Hepatocyte (in vitro differentiated cells): ENCODE measurements around the gene PITX3. TPM values are rescaled to one million over a fixed set of nuclear protein-coding genes. Genes with fewer than 3 reads are reported as not detected.

ENCODE experiments used
- DNase-seq: peaks from one replicate; pipeline ENCODE4 v3.0.0-alpha.2; 2016; ENCODE audit warnings: low spot score
- H2AFZ ChIP-seq: fragments of 200-600 bp; sonication (generic); 2 replicates; pipeline ENCODE4 v1.6.0; 2016; ENCODE audit warnings: antibody characterized with exemption, mild to moderate bottlenecking
- H3K27ac ChIP-seq: fragments of 200-600 bp; sonication (generic); 2 replicates; pipeline ENCODE4 v1.5.1; 2016; ENCODE audit warnings: mild to moderate bottlenecking
- H3K27me3 ChIP-seq: fragments of 200-600 bp; sonication (generic); 2 replicates; pipeline ENCODE4 v1.6.1; 2016
- H3K36me3 ChIP-seq: fragments of 200-600 bp; sonication (generic); replicated peaks from 2 replicates; pipeline ENCODE4 v1.5.1; 2016; ENCODE audit warnings: low read depth; ENCODE audit not compliant: insufficient read depth
- H3K4me1 ChIP-seq: fragments of 200-600 bp; sonication (generic); 2 replicates; pipeline ENCODE4 v1.5.1; 2016; ENCODE audit warnings: mild to moderate bottlenecking, moderate library complexity; ENCODE audit not compliant: insufficient read depth
- H3K4me2 ChIP-seq: fragments of 200-600 bp; sonication (generic); 2 replicates; pipeline ENCODE4 v1.6.0; 2016
- H3K4me3 ChIP-seq: fragments of 200-600 bp; sonication (generic); 2 replicates; pipeline ENCODE4 v1.5.1; 2016; ENCODE audit warnings: mild to moderate bottlenecking
- H3K79me2 ChIP-seq: fragments of 200-600 bp; sonication (generic); 2 replicates; pipeline ENCODE4 v1.6.0; 2017; ENCODE audit warnings: mild to moderate bottlenecking
- H3K9me2 ChIP-seq: fragments of 200-600 bp; sonication (generic); replicated peaks from 2 replicates; pipeline ENCODE4 v1.6.0; 2017; ENCODE audit warnings: mild to moderate bottlenecking; ENCODE audit not compliant: insufficient read depth
- H3K9me3 ChIP-seq: fragments of 200-600 bp; sonication (generic); 2 replicates; pipeline ENCODE4 v1.5.1; 2016; ENCODE audit warnings: low read depth, mild to moderate bottlenecking
- H4K20me1 ChIP-seq: fragments of 200-600 bp; sonication (generic); 2 replicates; pipeline ENCODE4 v1.6.0; 2016; ENCODE audit warnings: mild to moderate bottlenecking; ENCODE audit not compliant: insufficient read depth, poor library complexity, severe bottlenecking
- CTCF ChIP-seq: fragments of 200-600 bp; sonication (generic); IDR thresholded peaks from 2 replicates; pipeline ENCODE4 v1.5.1; 2016; ENCODE audit warnings: antibody characterized with exemption, mild to moderate bottlenecking; ENCODE audit not compliant: poor library complexity
- EZH2 ChIP-seq: fragments of 200-600 bp; sonication (generic); IDR thresholded peaks from 2 replicates; pipeline ENCODE4 v1.6.1; 2016; ENCODE audit warnings: antibody characterized with exemption, mild to moderate bottlenecking, borderline replicate concordance
- EZH2phosphoT487 ChIP-seq: fragments of 200-600 bp; sonication (generic); IDR thresholded peaks from one replicate; pipeline ENCODE4 v1.6.1; 2018; ENCODE audit warnings: antibody characterized with exemption, mild to moderate bottlenecking, low read depth, moderate library complexity; ENCODE audit not compliant: unreplicated experiment, severe bottlenecking
- WGBS: methylation state at CpG from one replicate; pipeline ENCODE4 v1.1.6; 2016; ENCODE audit warnings: low lambda C conversion rate; ENCODE audit errors: missing lambda C conversion rate; 5-methylcytosine and 5-hydroxymethylcytosine counted together
- polyA plus RNA-seq: library from polyadenylated mRNA; unstranded; fragments of >200 nt; fragmentation: Nextera tagmentation; extraction: Ambion mirVana; gene quantifications from 2 replicates; pipeline ENCODE4 v1.2.1, GENCODE V29; 2016
- total RNA-seq: library from RNA; depleted of rRNA; stranded (reverse); fragments of >200 nt; gene quantifications from 2 replicates; pipeline ENCODE4 v1.2.3, GENCODE V29; 2014

The PITX3 gene
- total and polyA plus RNA-seq, 2 experiments from 2014 or later: 0.52 TPM; not detected in 1

GRCh38 chr10:102185811-102186527 lies 55.3 kb downstream of the PITX3 start:
- no peak overlapping the region for H3K27ac ChIP-seq
- H3K4me2 ChIP-seq: no peak overlapping the region
- 87% methylated on average over 15 of the region's 15 CpGs for WGBS
- no peaks in the 10 kb centered on the region for H3K36me3 ChIP-seq
- H3K4me1 ChIP-seq: no peaks in the 10 kb centered on the region
- no peaks in the 10 kb centered on the region for H3K27me3 ChIP-seq
- no peak overlapping the region for H3K4me3 ChIP-seq
- TF ChIP-seq EZH2: no peak
- TF ChIP-seq CTCF: no peak
- TF ChIP-seq EZH2phosphoT487: no peak
- H2AFZ ChIP-seq: no peak overlapping the region
- no peaks in the 10 kb centered on the region for H3K79me2 ChIP-seq
- H3K9me3 ChIP-seq: no peaks in the 10 kb centered on the region
- H3K9me2 ChIP-seq: no peaks in the 10 kb centered on the region
- no peaks in the 10 kb centered on the region for H4K20me1 ChIP-seq
- DNase-seq: no peak

DNA sequence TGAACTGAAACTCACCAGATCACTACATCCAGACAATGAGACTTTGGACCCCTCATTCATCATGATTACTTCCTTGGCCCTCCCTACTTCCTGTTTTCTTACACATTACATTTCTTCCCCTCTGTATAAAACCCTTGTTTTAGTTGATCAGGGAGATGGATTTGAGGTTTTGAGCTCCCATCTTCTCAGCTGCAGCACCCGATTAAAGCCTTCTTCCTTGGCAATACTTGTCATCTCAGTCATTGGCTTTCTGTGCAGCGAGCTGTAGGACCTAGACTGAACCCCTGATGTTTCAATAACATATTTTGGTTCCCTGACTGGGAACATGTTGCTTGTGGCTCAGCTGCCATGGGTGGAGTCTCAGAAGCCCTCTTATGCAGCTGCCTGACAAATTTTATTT lies 56.0 kb downstream of the PITX3 start:
- H3K4me3 ChIP-seq: no peak overlapping the region
- H3K36me3 ChIP-seq: no peaks in the 10 kb centered on the region
- 68% methylated on average over 2 of the region's 2 CpGs for WGBS
- no peaks in the 10 kb centered on the region for H3K27me3 ChIP-seq
- no peak for DNase-seq
- no peaks in the 10 kb centered on the region for H4K20me1 ChIP-seq
- no peak overlapping the region for H3K27ac ChIP-seq
- H3K79me2 ChIP-seq: no peaks in the 10 kb centered on the region
- H3K9me2 ChIP-seq: no peaks in the 10 kb centered on the region
- H3K4me1 ChIP-seq: no peaks in the 10 kb centered on the region
- no peaks in the 10 kb centered on the region for H3K9me3 ChIP-seq
- H3K4me2 ChIP-seq: no peak overlapping the region
- TF ChIP-seq EZH2phosphoT487 (no peak), EZH2 (no peak), CTCF (no peak)
- H2AFZ ChIP-seq: no peak overlapping the region

GRCh38 chr10:102184606-102185005 lies 56.7 kb downstream of the PITX3 start:
- Histone ChIP-seq H2AFZ (no peak overlapping the region), H3K4me1 (no peaks in the 10 kb centered on the region), H3K4me2 (no peak overlapping the region), H3K4me3 (no peak overlapping the region), H3K36me3 (no peaks in the 10 kb centered on the region), H3K79me2 (no peaks in the 10 kb centered on the region), H3K9me2 (no peaks in the 10 kb centered on the region), H4K20me1 (no peaks in the 10 kb centered on the region), H3K27ac (no peak overlapping the region), H3K27me3 (no peaks in the 10 kb centered on the region), H3K9me3 (no peaks in the 10 kb centered on the region)
- no peak for TF ChIP-seq EZH2phosphoT487
- WGBS: 85% methylated on average over 2 of the region's 2 CpGs
- DNase-seq: no peak

Other genes with a start within 250 kb of the PITX3 start
- gene ARMH3, start 185.3 kb downstream of the PITX3 start, total RNA-seq: 10.6 and 11.7 TPM in 2 replicates
- 12.6 and 15.1 TPM in 2 replicates for gene ARMH3, start 185.3 kb downstream of the PITX3 start, polyA plus RNA-seq
- 22.4 and 24.6 TPM in 2 replicates for gene HPS6, start 176.2 kb downstream of the PITX3 start, total RNA-seq
- 18.0 and 25.2 TPM in 2 replicates for gene HPS6, start 176.2 kb downstream of the PITX3 start, polyA plus RNA-seq
- 46.3 and 47.2 TPM in 2 replicates for gene LDB1, start 121.1 kb downstream of the PITX3 start, total RNA-seq
- gene LDB1, start 121.1 kb downstream of the PITX3 start, polyA plus RNA-seq: 28.2 and 31.2 TPM in 2 replicates
- gene PPRC1, start 108.5 kb downstream of the PITX3 start, total RNA-seq: 9.8 and 15.6 TPM in 2 replicates
- 23.7 and 25.4 TPM in 2 replicates for gene PPRC1, start 108.5 kb downstream of the PITX3 start, polyA plus RNA-seq
- gene NOLC1, start 89.1 kb downstream of the PITX3 start, total RNA-seq: 29.8 and 50.4 TPM in 2 replicates
- 46.2 and 49.5 TPM in 2 replicates for gene NOLC1, start 89.1 kb downstream of the PITX3 start, polyA plus RNA-seq
- 0.40 TPM in 1 of 2 replicates, not detected in the other for gene ELOVL3, start 15.2 kb downstream of the PITX3 start, total RNA-seq
- gene ELOVL3, start 15.2 kb downstream of the PITX3 start, polyA plus RNA-seq: not detected in 2 replicates
- gene GBF1, start 4.0 kb upstream of the PITX3 start, total RNA-seq: 43.0 and 55.4 TPM in 2 replicates
- gene GBF1, start 4.0 kb upstream of the PITX3 start, polyA plus RNA-seq: 35.7 and 43.1 TPM in 2 replicates
- gene NFKB2, start 154.2 kb upstream of the PITX3 start, total RNA-seq: 13.0 and 23.2 TPM in 2 replicates
- 27.4 and 29.6 TPM in 2 replicates for gene NFKB2, start 154.2 kb upstream of the PITX3 start, polyA plus RNA-seq
- 9.9 and 13.1 TPM in 2 replicates for gene PSD, start 177.3 kb upstream of the PITX3 start, total RNA-seq
- 20.1 and 21.5 TPM in 2 replicates for gene PSD, start 177.3 kb upstream of the PITX3 start, polyA plus RNA-seq
- gene FBXL15, start 179.3 kb upstream of the PITX3 start, total RNA-seq: 16.3 and 25.0 TPM in 2 replicates
- gene FBXL15, start 179.3 kb upstream of the PITX3 start, polyA plus RNA-seq: 42.3 and 47.4 TPM in 2 replicates
- 37.9 and 45.4 TPM in 2 replicates for gene CUEDC2, start 191.1 kb upstream of the PITX3 start, total RNA-seq
- gene CUEDC2, start 191.1 kb upstream of the PITX3 start, polyA plus RNA-seq: 77.9 and 79.9 TPM in 2 replicates
- gene C10orf95, start 210.0 kb upstream of the PITX3 start, total RNA-seq: 5.6 and 7.7 TPM in 2 replicates
- gene C10orf95, start 210.0 kb upstream of the PITX3 start, polyA plus RNA-seq: 5.2 and 8.3 TPM in 2 replicates